ENCODE data around the gene RNF112.
"Not testable (repeated sequence)": the region's sequence is repeated elsewhere in the genome, so short reads cannot be mapped to it uniquely, and the experiment has no call there.

Gene RNF112

GRCh38 chr17:19443148-19443547 is 32.1 kb downstream of the RNF112 start:
- Histone ChIP-seq H3K9me3 (ENCODE audit: insufficient read depth, low read length) (peaks cover 8% of the 10 kb centered on the region; the same call in 1 of the 2 replicates), H3K27ac (ENCODE audit: low read depth, low read length) (no peak overlapping the region), H3K4me3 (ENCODE audit: insufficient read depth, low read length, poor library complexity, severe bottlenecking) (no peak overlapping the region), H3K27me3 (ENCODE audit: low read length) (no peaks in the 10 kb centered on the region), H3K9ac (ENCODE audit: low read length) (no peak overlapping the region), H3K4me2 (ENCODE audit: low read depth, low read length, poor library complexity, severe bottlenecking) (no peak overlapping the region), H3F3A (ENCODE audit: insufficient read depth) (no peaks in the 10 kb centered on the region), H2AFZ (ENCODE audit: low read depth, low read length, severe bottlenecking) (no peak overlapping the region), H3K9me2 (replicated peaks; ENCODE audit: insufficient read depth, low read length) (no peaks in the 10 kb centered on the region), H3K36me3 (ENCODE audit: low read length) (no peaks in the 10 kb centered on the region), H3K79me2 (ENCODE audit: insufficient read depth, low read length) (no peaks in the 10 kb centered on the region), H4K20me1 (ENCODE audit: low read depth, low read length) (no peaks in the 10 kb centered on the region)
- TF ChIP-seq, protein P1, sequence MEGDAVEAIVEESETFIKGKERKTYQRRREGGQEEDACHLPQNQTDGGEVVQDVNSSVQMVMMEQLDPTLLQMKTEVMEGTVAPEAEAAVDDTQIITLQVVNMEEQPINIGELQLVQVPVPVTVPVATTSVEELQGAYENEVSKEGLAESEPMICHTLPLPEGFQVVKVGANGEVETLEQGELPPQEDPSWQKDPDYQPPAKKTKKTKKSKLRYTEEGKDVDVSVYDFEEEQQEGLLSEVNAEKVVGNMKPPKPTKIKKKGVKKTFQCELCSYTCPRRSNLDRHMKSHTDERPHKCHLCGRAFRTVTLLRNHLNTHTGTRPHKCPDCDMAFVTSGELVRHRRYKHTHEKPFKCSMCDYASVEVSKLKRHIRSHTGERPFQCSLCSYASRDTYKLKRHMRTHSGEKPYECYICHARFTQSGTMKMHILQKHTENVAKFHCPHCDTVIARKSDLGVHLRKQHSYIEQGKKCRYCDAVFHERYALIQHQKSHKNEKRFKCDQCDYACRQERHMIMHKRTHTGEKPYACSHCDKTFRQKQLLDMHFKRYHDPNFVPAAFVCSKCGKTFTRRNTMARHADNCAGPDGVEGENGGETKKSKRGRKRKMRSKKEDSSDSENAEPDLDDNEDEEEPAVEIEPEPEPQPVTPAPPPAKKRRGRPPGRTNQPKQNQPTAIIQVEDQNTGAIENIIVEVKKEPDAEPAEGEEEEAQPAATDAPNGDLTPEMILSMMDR (IDR thresholded peaks at IDR 0.05; ENCODE audit: insufficient read depth, low read length, poor library complexity, severe bottlenecking) = no peak
- no peak for TF ChIP-seq EZH2phosphoT487 (conservative IDR thresholded peaks at IDR 0.05; ENCODE audit: low read length)

DNA sequence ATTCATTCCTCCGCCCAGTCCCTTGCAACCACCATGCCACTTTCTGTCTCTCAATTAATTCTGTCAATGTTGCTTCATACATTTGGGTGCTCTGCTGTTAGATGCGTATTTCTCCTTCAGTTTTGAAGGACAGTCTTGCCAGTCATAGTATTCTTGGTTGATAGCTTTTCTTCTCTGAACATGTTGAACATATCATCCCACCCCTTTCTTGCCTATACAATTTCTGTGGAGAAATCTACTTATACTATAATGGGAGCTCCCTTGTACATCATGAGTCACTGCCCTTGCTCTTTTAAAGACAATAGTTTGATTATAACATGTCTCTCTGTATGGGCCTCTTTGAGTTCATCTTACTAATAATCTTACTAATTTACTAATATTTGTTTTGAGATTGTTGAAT is 34.1 kb downstream of the RNF112 start:
- Histone ChIP-seq H2AFZ (ENCODE audit: low read depth, low read length, severe bottlenecking) (no peak overlapping the region), H3K79me2 (ENCODE audit: insufficient read depth, low read length) (no peaks in the 10 kb centered on the region), H3K9me3 (ENCODE audit: insufficient read depth, low read length) (peaks cover 8% of the 10 kb centered on the region; the same call in 1 of the 2 replicates), H3F3A (ENCODE audit: insufficient read depth) (no peaks in the 10 kb centered on the region), H3K9me2 (replicated peaks; ENCODE audit: insufficient read depth, low read length) (no peaks in the 10 kb centered on the region), H3K27ac (ENCODE audit: low read depth, low read length) (no peak overlapping the region), H4K20me1 (ENCODE audit: low read depth, low read length) (no peaks in the 10 kb centered on the region), H3K9ac (ENCODE audit: low read length) (no peak overlapping the region), H3K4me2 (ENCODE audit: low read depth, low read length, poor library complexity, severe bottlenecking) (no peak overlapping the region), H3K4me3 (ENCODE audit: insufficient read depth, low read length, poor library complexity, severe bottlenecking) (no peak overlapping the region), H3K27me3 (ENCODE audit: low read length) (no peaks in the 10 kb centered on the region), H3K36me3 (ENCODE audit: low read length) (no peaks in the 10 kb centered on the region)
- TF ChIP-seq EZH2phosphoT487 (conservative IDR thresholded peaks at IDR 0.05; ENCODE audit: low read length) = no peak
- TF ChIP-seq, protein P1 (IDR thresholded peaks at IDR 0.05; ENCODE audit: insufficient read depth, low read length, poor library complexity, severe bottlenecking) = no peak

DNA sequence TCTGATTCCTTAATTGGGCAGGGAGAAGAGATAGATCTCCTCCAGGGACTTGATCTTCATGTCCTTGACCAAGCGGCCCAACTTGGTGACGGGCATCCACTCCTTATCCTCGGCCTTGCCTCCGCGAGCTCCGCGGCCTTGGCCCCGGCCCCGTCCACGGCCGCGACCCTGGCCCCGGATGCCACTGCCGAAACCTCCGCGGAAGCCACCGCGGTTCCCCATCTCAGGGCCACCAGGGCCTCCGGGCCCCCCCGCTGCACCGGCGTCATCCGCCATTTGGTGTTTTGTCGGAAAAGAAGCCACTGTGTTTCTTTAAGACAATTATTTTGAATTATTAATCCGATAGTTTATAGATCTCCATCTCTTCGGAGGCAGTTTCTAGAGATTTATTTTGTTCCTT is 35.5 kb downstream of the RNF112 start:
- H2AFZ ChIP-seq (ENCODE audit: low read depth, low read length, severe bottlenecking); H3K9me2 ChIP-seq (replicated peaks; ENCODE audit: insufficient read depth, low read length); H4K20me1 ChIP-seq (ENCODE audit: low read depth, low read length); H3K27me3 ChIP-seq (ENCODE audit: low read length); H3K9me3 ChIP-seq (ENCODE audit: insufficient read depth, low read length); H3F3A ChIP-seq (ENCODE audit: insufficient read depth); H3K36me3 ChIP-seq (ENCODE audit: low read length); H3K4me2 ChIP-seq (ENCODE audit: low read depth, low read length, poor library complexity, severe bottlenecking); H3K4me3 ChIP-seq (ENCODE audit: insufficient read depth, low read length, poor library complexity, severe bottlenecking); H3K27ac ChIP-seq (ENCODE audit: low read depth, low read length); H3K79me2 ChIP-seq (ENCODE audit: insufficient read depth, low read length); H3K9ac ChIP-seq (ENCODE audit: low read length): not testable (repeated sequence)

- Histone ChIP-seq H3K4me2 (ENCODE audit: low read depth, low read length, poor library complexity, severe bottlenecking) (no peak overlapping the region), H3K79me2 (ENCODE audit: insufficient read depth, low read length) (no peaks in the 10 kb centered on the region), H3K27me3 (ENCODE audit: low read length) (no peaks in the 10 kb centered on the region), H3K4me3 (ENCODE audit: insufficient read depth, low read length, poor library complexity, severe bottlenecking) (no peak overlapping the region), H3K9me3 (ENCODE audit: insufficient read depth, low read length) (peaks cover 8% of the 10 kb centered on the region; the same call in 1 of the 2 replicates), H3K36me3 (ENCODE audit: low read length) (no peaks in the 10 kb centered on the region), H3K9me2 (replicated peaks; ENCODE audit: insufficient read depth, low read length) (no peaks in the 10 kb centered on the region), H3F3A (ENCODE audit: insufficient read depth) (no peaks in the 10 kb centered on the region), H3K9ac (ENCODE audit: low read length) (no peak overlapping the region), H2AFZ (ENCODE audit: low read depth, low read length, severe bottlenecking) (no peak overlapping the region), H4K20me1 (ENCODE audit: low read depth, low read length) (no peaks in the 10 kb centered on the region), H3K27ac (ENCODE audit: low read depth, low read length) (no peak overlapping the region)
- TF ChIP-seq EZH2phosphoT487 (conservative IDR thresholded peaks at IDR 0.05; ENCODE audit: low read length) = no peak
- TF ChIP-seq, protein P1 (IDR thresholded peaks at IDR 0.05; ENCODE audit: insufficient read depth, low read length, poor library complexity, severe bottlenecking) = peak; percentile 72
These were observed 36.1 kb downstream of the RNF112 start for GRCh38 chr17:19447085-19447583.

Data from SU-DHL-6 (cell line).